Stimulated activated CD4-positive, alpha-beta T cell treated with anti-CD3 and anti-CD28 coated beads, Interleukin-15, amount 100 ng/mL, for 24 hours (primary cell): ENCODE results near the gene NKD1.

Source experiments
- DNase-seq: peaks from one replicate; pipeline ENCODE4 v3.0.0-alpha.2; 2020

Gene NKD1

GRCh38 chr16:50634090-50634489, 85.9 kb downstream of the NKD1 start:
- no peak for DNase-seq

GRCh38 chr16:50634947-50635346, 86.8 kb downstream of the NKD1 start:
- no peak for DNase-seq

- DNase-seq, result peak; percentile 48
These were observed 87.6 kb downstream of the NKD1 start for GRCh38 chr16:50635505-50636392.

GRCh38 chr16:50636753-50637374, 88.7 kb downstream of the NKD1 start:
- DNase-seq, result no peak

GRCh38 chr16:50637716-50638602, 89.8 kb downstream of the NKD1 start:
- no peak for DNase-seq

- DNase-seq, result no peak
These were observed 90.8 kb downstream of the NKD1 start for GRCh38 chr16:50638816-50639670.

GRCh38 chr16:50640391-50640790, 92.2 kb downstream of the NKD1 start:
- no peak for DNase-seq

GRCh38 chr16:50640919-50641817, 93.0 kb downstream of the NKD1 start:
- DNase-seq, result no peak

- no peak for DNase-seq
These were observed 93.6 kb downstream of the NKD1 start for GRCh38 chr16:50641818-50642187.

GRCh38 chr16:50642349-50642748, 94.2 kb downstream of the NKD1 start:
- no peak for DNase-seq

- no peak for DNase-seq
These were observed 95.0 kb downstream of the NKD1 start for GRCh38 chr16:50643192-50643591.

- DNase-seq, result no peak
These were observed 96.0 kb downstream of the NKD1 start for GRCh38 chr16:50644245-50644644.

- DNase-seq, result peak; percentile 51
These were observed 96.5 kb downstream of the NKD1 start for GRCh38 chr16:50644729-50645128.

GRCh38 chr16:50645563-50646220, 97.5 kb downstream of the NKD1 start:
- no peak for DNase-seq

- DNase-seq, result no peak
These were observed 98.1 kb downstream of the NKD1 start for GRCh38 chr16:50646345-50646744.

GRCh38 chr16:50651835-50652438, 103.7 kb downstream of the NKD1 start:
- DNase-seq, result no peak

GRCh38 chr16:50652836-50653425, 104.7 kb downstream of the NKD1 start:
- no peak for DNase-seq

- DNase-seq, result no peak
These were observed 105.7 kb downstream of the NKD1 start for GRCh38 chr16:50653633-50654519.

- no peak for DNase-seq
These were observed 107.4 kb downstream of the NKD1 start for GRCh38 chr16:50655558-50656055.
